Placental epithelial cell (primary cell): Measurements from ENCODE around the gene RFPL1. TPM values are rescaled to one million over a fixed set of nuclear protein-coding genes. Genes with fewer than 3 reads are reported as not detected.

ENCODE experiments used
- small RNA-seq: library from RNA; depleted of rRNA; stranded (forward); fragments of <200 nt; gene quantifications from one replicate; pipeline ENCODE3, GENCODE V24; 2012
- total RNA-seq: library from RNA; depleted of rRNA; stranded (reverse); fragments of >200 nt; gene quantifications from 2 replicates; pipeline ENCODE4 v1.2.3, GENCODE V29; 2012

The RFPL1 gene
- not detected in 2 replicates for total RNA-seq

GRCh38 chr22:29438283-29438682, at the start of gene RFPL1:
Gene RFPL1, plus strand, starts transcription at chr22:29438583.

DNA sequence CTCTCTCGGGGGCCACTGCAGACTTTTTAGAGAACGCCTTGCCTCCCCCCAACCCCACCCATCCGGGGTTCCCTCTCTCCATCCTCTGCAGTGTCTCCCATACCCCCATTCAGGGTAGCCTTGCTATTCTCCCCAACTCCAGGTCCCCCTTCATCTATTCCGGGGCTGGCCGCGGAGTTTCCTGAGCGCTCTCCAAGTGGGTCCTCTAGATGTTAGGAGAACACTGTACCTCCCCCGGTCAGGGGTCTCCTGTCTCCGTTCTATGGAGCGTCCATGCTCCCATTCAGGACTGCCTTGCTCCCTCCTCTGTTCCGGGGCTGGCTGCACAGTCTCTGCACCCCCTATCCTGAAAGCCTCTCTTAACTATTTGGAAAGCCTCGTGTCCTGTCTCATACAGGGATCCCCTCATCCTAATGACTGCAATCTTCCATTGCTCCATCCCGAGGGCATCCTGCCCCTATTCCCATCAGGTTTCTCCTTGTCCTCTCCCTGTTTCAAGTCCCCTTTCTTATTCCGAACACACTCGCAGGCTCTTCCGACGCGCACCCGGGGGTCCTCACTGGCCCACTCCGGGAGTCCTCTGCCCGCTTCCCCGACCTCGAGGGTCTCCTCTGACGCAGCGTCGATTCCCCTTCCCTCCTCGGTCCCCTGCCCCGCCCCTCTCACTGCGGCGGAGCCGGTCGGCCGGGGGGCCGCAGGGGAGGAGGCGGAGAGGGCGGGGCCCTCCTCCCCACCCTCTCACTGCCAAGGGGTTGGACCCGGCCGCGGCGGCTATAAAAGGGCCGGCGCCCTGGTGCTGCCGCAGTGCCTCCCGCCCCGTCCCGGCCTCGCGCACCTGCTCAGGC, 41.3 kb downstream of the RFPL1 start, which contains the start of gene NEFH:
Gene NEFH (plus strand): TSS at position 802 of the 845 bp plus-strand sequence. CDS start 45 bp downstream, outside the sequence.

Small RNAs within 50 kb of the gene (small RNA-seq; reads per million reads assigned to genes)
- not detected for gene AC000041.1

Other genes starting within 250 kb of the RFPL1 start
- gene EMID1, start 232.7 kb upstream of the RFPL1 start, total RNA-seq: 0.54 and 3.5 TPM in 2 replicates
- gene RHBDD3, start 170.6 kb upstream of the RFPL1 start, total RNA-seq: 27.7 and 27.9 TPM in 2 replicates
- gene EWSR1, start 170.3 kb upstream of the RFPL1 start, total RNA-seq: 133 and 241 TPM in 2 replicates
- gene GAS2L1, start 131.9 kb upstream of the RFPL1 start, total RNA-seq: 16.1 and 17.5 TPM in 2 replicates
- under 0.01 TPM in 1 of 2 replicates, not detected in the other for gene RASL10A, start 122.9 kb upstream of the RFPL1 start, total RNA-seq
- gene AP1B1, start 50.0 kb upstream of the RFPL1 start, total RNA-seq: 53.8 and 103 TPM in 2 replicates
- 0.39 and 0.43 TPM in 2 replicates for gene NEFH, start 41.6 kb downstream of the RFPL1 start, total RNA-seq
- 40.5 and 49.5 TPM in 2 replicates for gene THOC5, start 115.2 kb downstream of the RFPL1 start, total RNA-seq
- 53.8 and 71.9 TPM in 2 replicates for gene NIPSNAP1, start 142.5 kb downstream of the RFPL1 start, total RNA-seq
- gene NF2, start 165.1 kb downstream of the RFPL1 start, total RNA-seq: 47.5 and 96.3 TPM in 2 replicates